ENCODE results near the gene DOK7.
"Not testable (repeated sequence)": the region's sequence is repeated elsewhere in the genome, so short reads cannot be mapped to it uniquely, and the experiment has no call there.

DOK7 gene

DNA sequence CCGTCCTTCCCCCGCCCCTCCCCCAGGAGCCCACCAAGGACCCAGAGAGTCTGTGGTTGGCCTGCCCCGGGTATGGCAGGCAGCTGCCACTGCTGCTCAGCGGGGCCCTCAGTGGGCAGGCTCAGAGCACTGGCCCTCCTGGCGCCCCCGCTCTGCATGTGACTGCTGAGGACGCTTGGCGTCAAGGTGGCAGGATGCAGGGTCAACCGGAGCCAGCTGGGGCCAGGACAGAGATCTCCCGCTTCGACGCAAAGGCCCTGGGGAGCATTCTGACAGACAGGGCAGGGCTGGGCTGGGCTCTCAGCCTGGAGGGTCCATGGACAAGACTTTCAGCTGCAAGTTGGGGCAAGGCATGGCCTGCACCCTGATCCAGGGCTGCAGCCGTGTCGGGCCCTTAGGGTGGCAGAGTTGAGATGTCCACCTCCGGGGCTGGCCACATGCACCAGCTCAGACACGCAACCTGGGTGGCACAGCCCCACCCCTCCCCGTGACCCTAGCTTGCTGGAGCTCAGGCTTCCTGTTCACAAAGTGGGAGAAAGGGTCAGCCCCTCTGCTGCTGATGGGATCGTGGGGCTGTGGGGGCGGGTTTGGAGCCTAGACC is 38.8 kb downstream of the DOK7 start:
- ATAC-seq (replicated peaks) (no peak), DNase-seq (no peak)
- peaks cover 0 to 5% of the 10 kb centered on the region in 2 donors for H3K27me3 Mint-ChIP-seq
- no peaks in the 10 kb centered on the region for H3K9me3 Mint-ChIP-seq
- peak overlapping the region in 1 of 2 donors; percentile 70 for H3K27ac Mint-ChIP-seq
- H3K4me1 Mint-ChIP-seq (ENCODE audit: low read depth in 2 of 2), result peaks cover 6 to 11% of the 10 kb centered on the region in 2 donors
- H3K36me3 Mint-ChIP-seq (ENCODE audit: insufficient read depth), result peaks cover 31% of the 10 kb centered on the region
- H3K4me3 Mint-ChIP-seq, result no peak overlapping the region

DNA sequence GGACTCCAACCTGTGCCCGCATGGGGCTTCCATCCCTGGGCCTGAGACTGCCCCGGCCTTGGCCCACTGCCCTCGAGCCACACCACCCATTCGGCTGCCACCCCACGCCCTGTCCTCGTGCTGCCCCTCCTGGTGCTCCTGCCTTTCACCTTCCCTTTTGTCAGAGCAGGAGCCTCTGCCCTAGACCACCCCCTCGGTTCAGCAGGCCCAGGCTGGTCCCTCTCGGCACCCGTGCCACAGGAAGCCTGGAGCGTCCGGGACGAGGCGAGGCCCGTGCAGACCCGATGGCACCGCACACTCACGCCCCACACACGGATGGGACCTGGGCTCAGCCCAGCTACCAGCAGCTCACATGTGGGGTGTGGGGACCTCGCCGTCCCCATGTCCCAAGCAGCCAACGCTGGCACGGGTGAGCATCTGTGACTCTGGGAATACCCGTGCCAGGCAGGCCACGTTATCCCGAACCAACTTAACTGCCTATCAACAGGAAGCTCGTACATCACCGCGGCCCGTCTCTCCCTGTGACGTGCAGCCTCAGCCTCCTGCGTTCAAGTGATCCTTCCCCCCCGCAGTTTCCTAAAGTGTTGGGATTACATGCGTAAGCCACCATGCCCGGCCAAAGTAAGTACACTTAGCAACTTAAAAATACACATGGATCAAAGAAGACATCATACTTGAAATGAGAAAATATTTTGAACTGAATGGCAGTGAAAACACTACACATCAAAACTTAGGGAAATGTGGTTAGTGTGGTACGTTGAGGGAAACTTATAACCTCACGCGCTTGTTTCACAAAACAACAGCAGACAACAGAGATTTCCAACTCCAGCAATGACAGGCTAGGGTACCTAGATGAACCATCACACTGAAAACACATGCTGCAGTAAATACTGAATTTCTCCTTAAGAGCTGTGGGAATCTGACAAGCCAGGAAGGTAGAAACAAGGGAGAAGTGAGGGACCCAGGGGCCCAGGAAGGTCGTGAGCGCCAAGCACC is 40.1 kb downstream of the DOK7 start:
- Mint-ChIP-seq H3K4me1 (ENCODE audit: low read depth in 2 of 2) (peaks cover 6 to 11% of the 10 kb centered on the region in 2 donors), H3K4me3 (no peak overlapping the region), H3K27ac (no peak overlapping the region), H3K36me3 (ENCODE audit: insufficient read depth) (peaks cover 43% of the 10 kb centered on the region), H3K9me3 (no peaks in the 10 kb centered on the region), H3K27me3 (no peaks in the 10 kb centered on the region)
- ATAC-seq (replicated peaks) (no peak), DNase-seq (no peak)

DNA sequence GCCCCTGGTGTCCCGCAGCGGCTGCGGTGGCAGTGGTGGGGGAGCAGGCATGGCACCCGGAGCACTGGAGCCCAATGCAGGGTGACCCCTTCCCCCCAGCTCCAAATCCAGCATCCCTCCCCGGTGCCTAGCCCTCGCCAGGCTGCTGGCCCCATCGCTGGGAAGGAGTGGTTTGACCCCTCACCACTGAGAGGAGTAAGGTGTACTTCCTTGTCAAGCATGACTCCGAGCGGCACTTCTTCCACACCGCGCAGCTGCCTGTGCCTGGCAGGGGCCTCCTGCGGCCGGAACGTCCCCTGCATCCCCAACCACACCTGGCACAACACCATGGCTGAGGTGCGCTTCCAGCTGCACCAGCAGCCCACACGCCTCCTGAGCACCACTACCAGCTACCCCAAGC is 42.1 kb downstream of the DOK7 start:
- Mint-ChIP-seq H3K4me1 (ENCODE audit: low read depth in 2 of 2) (peaks cover 6 to 11% of the 10 kb centered on the region in 2 donors), H3K27me3 (no peaks in the 10 kb centered on the region), H3K36me3 (ENCODE audit: insufficient read depth) (peaks cover 39% of the 10 kb centered on the region), H3K27ac (no peak overlapping the region), H3K9me3 (no peaks in the 10 kb centered on the region), H3K4me3 (no peak overlapping the region)
- ATAC-seq (replicated peaks) (no peak), DNase-seq (no peak)

DNA sequence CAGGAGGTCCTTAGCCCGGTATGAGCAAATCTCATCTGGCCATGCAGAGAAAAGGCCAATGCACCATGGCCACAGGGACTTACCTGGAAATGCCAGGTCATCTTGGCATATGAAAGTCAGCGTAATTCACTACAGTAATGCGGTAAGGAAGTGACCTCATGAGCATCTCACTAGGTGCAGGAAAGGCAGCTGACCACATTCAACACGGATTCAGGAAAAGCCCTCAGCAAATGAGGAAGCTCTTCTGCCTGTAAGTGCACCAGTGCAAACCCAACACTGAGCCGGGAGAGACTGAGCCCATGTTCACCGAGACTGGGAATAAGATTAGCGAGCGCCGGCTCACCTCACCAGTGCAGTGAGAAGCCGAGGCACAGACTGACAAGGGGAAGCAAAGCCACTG is 45.4 kb downstream of the DOK7 start:
- peaks cover 55% of the 10 kb centered on the region for H3K36me3 Mint-ChIP-seq (ENCODE audit: insufficient read depth)

DNA sequence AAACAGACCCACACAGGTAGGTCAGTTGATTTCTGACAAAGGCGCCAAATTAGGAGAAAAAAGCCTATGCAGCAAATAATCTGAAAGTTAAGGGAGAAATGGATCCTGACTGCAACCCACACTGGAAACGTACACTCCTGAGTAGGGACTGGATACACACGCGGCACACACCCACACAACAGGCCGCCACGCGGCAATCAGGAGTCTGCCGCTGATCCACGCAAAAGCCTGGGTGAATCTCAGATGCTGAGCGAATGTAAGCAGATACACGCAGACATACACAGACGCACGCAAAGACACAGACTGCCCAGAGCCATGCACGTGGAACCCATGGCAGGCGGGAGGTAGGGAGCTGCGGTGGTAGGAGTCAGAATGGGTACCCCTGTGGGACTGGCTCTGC is 47.4 kb downstream of the DOK7 start:
- peak overlapping the region in 1 of 2 donors; percentile 44 for H3K27ac Mint-ChIP-seq
- no peaks in the 10 kb centered on the region for H3K9me3 Mint-ChIP-seq
- DNase-seq (no peak), ATAC-seq (replicated peaks) (no peak)
- peaks cover 64% of the 10 kb centered on the region for H3K36me3 Mint-ChIP-seq (ENCODE audit: insufficient read depth)
- H3K4me3 Mint-ChIP-seq, result no peak overlapping the region
- H3K4me1 Mint-ChIP-seq (ENCODE audit: low read depth in 2 of 2), result peaks cover 0 to 1% of the 10 kb centered on the region in 2 donors
- no peaks in the 10 kb centered on the region for H3K27me3 Mint-ChIP-seq

More for the DNA sequence above, 45.4 kb downstream of the DOK7 start:
- no peaks in the 10 kb centered on the region for H3K27me3 Mint-ChIP-seq
- H3K9me3 Mint-ChIP-seq, result no peaks in the 10 kb centered on the region
- ATAC-seq (replicated peaks), result no peak
- no peak overlapping the region for H3K27ac Mint-ChIP-seq
- DNase-seq, result no peak
- peaks cover 2 to 4% of the 10 kb centered on the region in 2 donors for H3K4me1 Mint-ChIP-seq (ENCODE audit: low read depth in 2 of 2)
- no peak overlapping the region for H3K4me3 Mint-ChIP-seq

DNA sequence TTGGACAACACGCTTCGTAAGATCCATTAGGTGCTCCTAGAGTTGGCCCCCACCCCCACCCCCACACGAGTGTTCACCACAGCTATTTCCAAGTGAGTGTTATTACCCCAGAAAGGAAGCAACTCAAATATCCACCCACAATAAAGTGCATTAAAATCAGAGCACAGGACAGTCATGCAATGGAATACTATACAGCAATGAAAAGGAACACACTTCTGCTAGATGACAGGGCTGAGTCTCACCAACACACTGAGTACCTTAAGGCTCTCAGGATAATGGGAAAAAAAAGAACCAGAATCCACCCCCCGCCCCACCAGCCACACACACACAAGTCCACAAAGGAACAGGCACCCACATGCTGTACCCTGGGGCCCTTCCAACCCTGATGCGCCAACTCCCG is 48.1 kb downstream of the DOK7 start:
- H3K9me3 Mint-ChIP-seq, result no peaks in the 10 kb centered on the region
- no peak overlapping the region for H3K4me3 Mint-ChIP-seq
- peak overlapping the region in 1 of 2 donors; percentile 44 for H3K27ac Mint-ChIP-seq
- H3K27me3 Mint-ChIP-seq, result no peaks in the 10 kb centered on the region
- peaks cover 0 to 2% of the 10 kb centered on the region in 2 donors for H3K4me1 Mint-ChIP-seq (ENCODE audit: low read depth in 2 of 2)
- ATAC-seq (replicated peaks), result no peak
- no peak for DNase-seq
- H3K36me3 Mint-ChIP-seq (ENCODE audit: insufficient read depth), result peaks cover 64% of the 10 kb centered on the region

DNA sequence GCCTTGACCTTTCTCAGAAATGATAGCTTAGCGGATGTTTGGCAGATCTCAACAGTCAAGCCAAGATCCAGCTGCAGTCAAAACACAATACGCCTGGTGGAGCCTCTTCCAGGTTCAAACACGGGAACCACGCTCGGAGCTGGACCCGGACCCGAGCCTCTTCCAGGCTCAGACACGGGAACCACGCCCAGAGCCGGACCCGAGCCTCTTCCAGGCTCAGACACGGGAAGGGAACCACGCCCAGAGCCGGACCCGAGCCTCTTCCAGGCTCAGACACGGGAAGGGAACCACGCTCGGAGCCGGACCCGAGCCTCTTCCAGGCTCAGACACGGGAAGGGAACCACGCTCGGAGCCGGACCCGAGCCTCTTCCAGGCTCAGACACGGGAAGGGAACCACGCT is 48.5 kb downstream of the DOK7 start:
- H3K4me3 Mint-ChIP-seq; ATAC-seq (replicated peaks); DNase-seq; H3K27me3 Mint-ChIP-seq; H3K4me1 Mint-ChIP-seq (ENCODE audit: low read depth in 2 of 2); H3K27ac Mint-ChIP-seq; H3K9me3 Mint-ChIP-seq: not testable (repeated sequence)
- H3K36me3 Mint-ChIP-seq (ENCODE audit: insufficient read depth), result peaks cover 65% of the 10 kb centered on the region

DNA sequence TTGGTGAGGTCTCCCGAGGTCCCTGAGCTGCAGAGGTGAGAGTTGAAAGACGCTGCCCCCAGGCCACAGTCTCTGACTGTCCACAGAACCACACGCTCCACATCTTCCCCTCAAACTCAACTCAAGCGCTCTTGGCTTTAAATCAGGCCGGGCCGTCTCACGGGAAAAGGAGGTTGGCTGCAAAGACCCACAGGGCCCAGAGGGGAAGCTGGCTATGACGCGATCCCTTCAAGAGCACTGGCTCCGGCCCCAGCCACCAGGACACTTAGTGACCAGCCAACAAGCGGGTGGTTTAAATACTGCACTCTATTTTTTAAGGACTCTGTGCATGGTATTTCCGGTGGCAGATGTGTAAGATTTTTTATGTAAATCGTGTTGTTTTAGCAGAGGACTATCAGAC is 49.2 kb downstream of the DOK7 start:
- peak overlapping the region; percentile 25 to 39 for H3K27ac Mint-ChIP-seq
- ATAC-seq (replicated peaks) (no peak), DNase-seq (no peak)
- H3K36me3 Mint-ChIP-seq (ENCODE audit: insufficient read depth), result peaks cover 64% of the 10 kb centered on the region
- H3K4me3 Mint-ChIP-seq, result no peak overlapping the region
- no peaks in the 10 kb centered on the region for H3K9me3 Mint-ChIP-seq
- H3K4me1 Mint-ChIP-seq (ENCODE audit: low read depth in 2 of 2), result peaks cover 0 to 2% of the 10 kb centered on the region in 2 donors
- no peaks in the 10 kb centered on the region for H3K27me3 Mint-ChIP-seq

DNA sequence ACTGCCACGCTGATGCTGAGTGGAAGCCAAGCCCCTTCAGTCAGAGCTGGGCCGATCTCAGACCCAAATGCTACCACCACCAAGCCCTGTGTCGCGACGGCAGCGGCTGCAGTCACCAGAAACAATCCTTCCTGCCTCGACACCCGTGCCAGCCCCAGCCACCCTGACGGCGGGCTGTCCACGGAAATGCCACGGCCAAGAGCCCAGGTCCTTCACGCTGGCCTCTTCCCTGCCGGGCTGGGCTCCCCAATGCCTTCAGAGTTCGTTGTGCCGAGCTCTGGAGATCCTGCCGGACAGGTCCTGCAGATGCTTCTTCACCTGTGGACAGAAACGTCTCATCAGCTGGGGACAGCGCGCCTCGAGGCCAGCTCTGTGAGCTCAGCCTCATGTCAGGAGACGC is 49.6 kb downstream of the DOK7 start:
- Mint-ChIP-seq H3K4me1 (ENCODE audit: low read depth in 2 of 2) (peaks cover 0 to 2% of the 10 kb centered on the region in 2 donors), H3K36me3 (ENCODE audit: insufficient read depth) (peaks cover 64% of the 10 kb centered on the region), H3K4me3 (no peak overlapping the region), H3K27me3 (no peaks in the 10 kb centered on the region), H3K9me3 (no peaks in the 10 kb centered on the region), H3K27ac (peak overlapping the region; percentile 25 to 39)
- DNase-seq, result no peak
- ATAC-seq (replicated peaks), result no peak

DNA sequence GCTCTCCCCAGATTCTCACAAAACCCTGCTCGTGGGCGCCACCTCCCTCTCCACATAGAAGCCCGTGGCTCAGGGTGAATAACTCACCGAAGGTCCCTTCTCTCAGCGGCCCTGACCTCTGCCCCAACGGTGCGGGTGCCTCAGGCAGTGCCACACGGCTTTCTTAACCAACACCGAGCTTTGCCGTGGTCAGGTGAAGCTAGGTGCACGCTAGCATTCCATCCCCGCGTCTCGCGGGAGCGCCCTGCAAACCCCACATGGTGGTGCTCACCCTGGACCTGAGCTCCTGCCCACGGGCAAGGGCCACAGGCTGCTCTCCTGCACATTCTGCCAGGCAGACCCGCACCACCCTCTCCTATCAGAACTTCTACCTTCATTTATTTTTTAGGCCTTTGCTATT is 50.7 kb downstream of the DOK7 start:
- Mint-ChIP-seq H3K4me1 (ENCODE audit: low read depth in 2 of 2) (peaks cover 0 to 2% of the 10 kb centered on the region in 2 donors), H3K9me3 (no peaks in the 10 kb centered on the region), H3K27me3 (no peaks in the 10 kb centered on the region), H3K36me3 (ENCODE audit: insufficient read depth) (peaks cover 66% of the 10 kb centered on the region), H3K4me3 (no peak overlapping the region), H3K27ac (peak overlapping the region in 1 of 2 donors; percentile 39)
- ATAC-seq (replicated peaks) (no peak), DNase-seq (no peak)

DNA sequence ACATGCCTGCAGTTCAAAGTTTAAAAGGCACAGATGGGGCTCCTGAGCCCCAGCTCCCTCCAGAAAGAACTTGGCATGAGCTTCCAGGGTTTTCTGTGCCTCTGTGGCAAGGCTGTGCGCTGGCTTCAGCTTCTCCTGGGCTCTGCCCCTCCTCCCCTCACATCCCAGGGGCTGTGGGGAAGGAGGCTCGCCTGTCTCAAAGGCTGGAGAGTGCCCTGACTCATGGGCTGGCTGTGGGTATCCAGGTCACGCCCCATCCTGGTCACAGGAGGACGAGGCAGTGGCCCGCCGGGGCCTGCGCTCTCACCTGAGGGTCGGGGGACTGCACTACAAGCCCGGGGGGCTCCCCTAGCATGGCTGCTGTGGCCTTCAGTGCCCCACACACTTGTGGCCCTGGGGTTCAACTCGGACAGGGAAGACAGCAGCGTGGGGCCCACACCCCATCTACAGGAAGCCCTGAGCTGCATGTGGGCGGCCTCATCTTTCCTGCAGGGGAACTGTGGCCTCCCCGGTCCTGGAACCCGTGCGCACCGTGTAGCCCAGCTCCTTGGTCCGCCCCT is 51.2 kb downstream of the DOK7 start:
- DNase-seq (no peak), ATAC-seq (replicated peaks) (peak; percentile 16)
- H3K9me3 Mint-ChIP-seq, result no peaks in the 10 kb centered on the region
- H3K27me3 Mint-ChIP-seq, result no peaks in the 10 kb centered on the region
- peaks cover 69% of the 10 kb centered on the region for H3K36me3 Mint-ChIP-seq (ENCODE audit: insufficient read depth)
- peaks cover 0 to 2% of the 10 kb centered on the region in 2 donors for H3K4me1 Mint-ChIP-seq (ENCODE audit: low read depth in 2 of 2)
- H3K27ac Mint-ChIP-seq, result peak overlapping the region in 1 of 2 donors; percentile 71
- no peak overlapping the region for H3K4me3 Mint-ChIP-seq

DNA sequence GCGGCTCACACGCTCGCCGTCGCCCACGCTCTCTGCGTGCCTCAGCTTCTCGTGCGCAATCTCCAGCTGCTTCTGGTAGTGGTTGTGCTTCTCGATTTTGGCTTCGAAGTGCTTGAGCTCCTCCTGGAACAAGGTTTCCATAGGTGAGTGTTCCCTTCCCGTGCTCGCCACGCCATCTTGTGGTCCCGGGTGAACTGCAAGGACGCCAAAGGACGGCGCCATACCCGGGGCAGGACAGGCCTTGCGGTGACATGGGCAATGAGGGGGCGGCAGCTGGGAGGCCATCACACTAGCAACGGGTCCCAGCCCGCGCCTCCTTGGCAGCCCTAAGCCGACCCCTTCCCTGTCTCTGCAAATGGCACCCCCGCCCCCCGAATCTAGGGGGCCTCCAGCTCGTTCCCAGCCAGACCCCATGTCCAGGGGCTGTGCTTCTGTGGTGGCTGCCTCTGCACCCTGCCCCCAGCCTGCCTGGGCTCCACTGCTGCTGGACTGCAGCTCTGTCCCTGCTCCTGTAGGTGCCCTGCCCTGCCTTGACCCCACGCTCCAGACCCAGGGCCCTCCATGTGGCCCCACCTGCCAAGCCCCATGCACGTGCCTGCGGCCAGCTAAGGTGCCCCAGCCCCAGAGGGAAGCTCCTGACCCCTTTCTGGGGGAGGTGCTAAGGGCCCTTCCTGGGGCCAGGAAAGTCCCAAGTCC is 51.8 kb downstream of the DOK7 start:
- DNase-seq (no peak), ATAC-seq (replicated peaks) (peak; percentile 18)
- Mint-ChIP-seq H3K27ac (peak overlapping the region in 1 of 2 donors; percentile 71), H3K27me3 (no peaks in the 10 kb centered on the region), H3K9me3 (no peaks in the 10 kb centered on the region), H3K4me3 (no peak overlapping the region), H3K36me3 (ENCODE audit: insufficient read depth) (peaks cover 70% of the 10 kb centered on the region), H3K4me1 (ENCODE audit: low read depth in 2 of 2) (peaks cover 0 to 2% of the 10 kb centered on the region in 2 donors)

DNA sequence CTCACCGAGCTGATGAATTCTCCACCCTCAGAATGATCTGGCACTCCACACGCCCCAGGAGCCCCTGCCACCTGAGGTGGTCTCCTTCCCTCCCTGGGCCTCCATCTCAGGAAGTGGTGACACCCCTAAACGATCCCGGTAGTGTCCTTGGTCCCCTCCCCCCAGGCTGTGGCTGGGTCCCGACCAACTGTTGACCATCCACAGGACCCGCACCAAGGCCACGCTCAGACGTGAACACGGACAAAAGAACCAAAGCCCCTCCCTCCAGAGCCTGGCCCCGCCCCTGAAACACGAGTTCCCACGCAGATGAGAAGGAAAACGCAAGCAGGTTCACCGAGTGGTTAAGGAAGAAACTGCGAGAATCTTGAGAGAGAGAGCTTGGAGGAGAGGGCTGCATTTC is 52.5 kb downstream of the DOK7 start:
- H3K4me1 Mint-ChIP-seq (ENCODE audit: low read depth in 2 of 2), result peaks cover 0 to 2% of the 10 kb centered on the region in 2 donors
- peak overlapping the region in 1 of 2 donors; percentile 38 for H3K27ac Mint-ChIP-seq
- DNase-seq (no peak), ATAC-seq (replicated peaks) (no peak)
- peaks cover 77% of the 10 kb centered on the region for H3K36me3 Mint-ChIP-seq (ENCODE audit: insufficient read depth)
- no peaks in the 10 kb centered on the region for H3K27me3 Mint-ChIP-seq
- H3K9me3 Mint-ChIP-seq, result no peaks in the 10 kb centered on the region
- no peak overlapping the region for H3K4me3 Mint-ChIP-seq
